ENCODE results near the gene CAPN8. TPM values are rescaled to one million over a fixed set of nuclear protein-coding genes. Genes with fewer than 3 reads are reported as not detected.

Gene CAPN8
- polyA plus RNA-seq (ENCODE audit: insufficient read length in 3 of 3), result 1 to 10 TPM; 1.0 to 1.6 (median 1.2) TPM

GRCh38 chr1:223665592-223666312 lies at the start of gene CAPN8:
Gene CAPN8 (minus strand): TSS chr1:223665701. CDS start chr1:223665646, 55 bp downstream.
- DNase-seq (ENCODE audit: low read depth in 3 of 3, low spot score in 2 of 3), result no peak

GRCh38 chr1:223714849-223715603 lies 49.5 kb upstream of the CAPN8 start:
- DNase-seq (ENCODE audit: low read depth in 3 of 3, low spot score in 2 of 3), result no peak

GRCh38 chr1:223714421-223714724 lies 48.9 kb upstream of the CAPN8 start:
- DNase-seq (ENCODE audit: low read depth in 3 of 3, low spot score in 2 of 3), result no peak

- DNase-seq (ENCODE audit: low read depth in 3 of 3, low spot score in 2 of 3), result no peak
Measured at GRCh38 chr1:223713546-223714420, 48.3 kb upstream of the CAPN8 start.

- DNase-seq (ENCODE audit: low read depth in 3 of 3, low spot score in 2 of 3), result no peak
Measured at GRCh38 chr1:223712850-223713474, 47.5 kb upstream of the CAPN8 start.

GRCh38 chr1:223712194-223712849 lies 46.8 kb upstream of the CAPN8 start, which contains the start of gene CAPN2:
Gene CAPN2 (plus strand): TSS chr1:223712539. CDS start chr1:223712641, 102 bp downstream.
- no peak for DNase-seq (ENCODE audit: low read depth in 3 of 3, low spot score in 2 of 3)

GRCh38 chr1:223711747-223712193 lies 46.3 kb upstream of the CAPN8 start:
- DNase-seq (ENCODE audit: low read depth in 3 of 3, low spot score in 2 of 3), result no peak

- DNase-seq (ENCODE audit: low read depth in 3 of 3, low spot score in 2 of 3), result no peak
Measured at GRCh38 chr1:223711173-223711572, 45.7 kb upstream of the CAPN8 start.

GRCh38 chr1:223710179-223711133 lies 45.0 kb upstream of the CAPN8 start:
- DNase-seq (ENCODE audit: low read depth in 3 of 3, low spot score in 2 of 3), result no peak

GRCh38 chr1:223709598-223709997 lies 44.1 kb upstream of the CAPN8 start:
- DNase-seq (ENCODE audit: low read depth in 3 of 3, low spot score in 2 of 3), result no peak

GRCh38 chr1:223708651-223709268 lies 43.3 kb upstream of the CAPN8 start:
- no peak for DNase-seq (ENCODE audit: low read depth in 3 of 3, low spot score in 2 of 3)

GRCh38 chr1:223708001-223708359 lies 42.5 kb upstream of the CAPN8 start:
- no peak for DNase-seq (ENCODE audit: low read depth in 3 of 3, low spot score in 2 of 3)

GRCh38 chr1:223707256-223708000 lies 41.9 kb upstream of the CAPN8 start:
- DNase-seq (ENCODE audit: low read depth in 3 of 3, low spot score in 2 of 3), result no peak

- DNase-seq (ENCODE audit: low read depth in 3 of 3, low spot score in 2 of 3), result no peak
Measured at GRCh38 chr1:223706077-223706973, 40.8 kb upstream of the CAPN8 start.

GRCh38 chr1:223704921-223705878 lies 39.7 kb upstream of the CAPN8 start:
- DNase-seq (ENCODE audit: low read depth in 3 of 3, low spot score in 2 of 3), result no peak

GRCh38 chr1:223703668-223704013 lies 38.1 kb upstream of the CAPN8 start:
- DNase-seq (ENCODE audit: low read depth in 3 of 3, low spot score in 2 of 3), result no peak
